Astrocyte of the spinal cord (primary cell): ENCODE measurements around the gene PAX6.

ENCODE experiments used
- DNase-seq: peaks from one replicate; pipeline ENCODE4 v3.0.0; 2011; ENCODE audit warnings: low read depth, low spot score
- H3K4me3 ChIP-seq: 2 replicates; pipeline ENCODE4 v1.5.1; 2011; ENCODE audit warnings: low read depth, mild to moderate bottlenecking, low read length, moderate library complexity
- CTCF ChIP-seq: IDR thresholded peaks from 2 replicates; pipeline ENCODE4 v1.5.1; 2012; ENCODE audit warnings: low read depth, mild to moderate bottlenecking, low read length, inconsistent platforms
- in situ Hi-C: cut with HindIII; loops from 2 replicates; pipeline ENCODE4 v1.10.0; 2017; ENCODE audit warnings: low sequenced_read_pairs

Gene PAX6

GRCh38 chr11:31801298-31801702, 9.8 kb downstream of the PAX6 start:
- TF ChIP-seq CTCF: no peak
- in situ Hi-C loops: no loop called here

GRCh38 chr11:31800398-31801265, 10.5 kb downstream of the PAX6 start:
- no peak for DNase-seq
- H3K4me3 ChIP-seq: no peak overlapping the region
- no peak for TF ChIP-seq CTCF
- in situ Hi-C loops: no loop called here

More at GRCh38 chr11:31801298-31801702, 9.8 kb downstream of the PAX6 start:
- no peak for DNase-seq
- no peak overlapping the region for H3K4me3 ChIP-seq

GRCh38 chr11:31799435-31800397, 11.4 kb downstream of the PAX6 start:
- no peak for TF ChIP-seq CTCF
- no peak overlapping the region for H3K4me3 ChIP-seq
- in situ Hi-C loops: no loop called here

GRCh38 chr11:31798554-31799434, 12.3 kb downstream of the PAX6 start:
- in situ Hi-C loops: no loop called here
- peak; percentile 26 for TF ChIP-seq CTCF
- H3K4me3 ChIP-seq: no peak overlapping the region
- DNase-seq: no peak

More at GRCh38 chr11:31799435-31800397, 11.4 kb downstream of the PAX6 start:
- DNase-seq: no peak

- H3K4me3 ChIP-seq: no peak overlapping the region
- TF ChIP-seq CTCF: no peak
- in situ Hi-C loops: no loop called here
- DNase-seq: no peak
Observed at GRCh38 chr11:31798057-31798553, 13.0 kb downstream of the PAX6 start.
